CD1c-positive myeloid dendritic cell (primary cell): ENCODE results near the gene PHAX.
"Not testable (repeated sequence)": the region's sequence is repeated elsewhere in the genome, so short reads cannot be mapped to it uniquely, and the experiment has no call there.

Experiments used
- DNase-seq: peaks from one replicate; pipeline ENCODE4 v3.0.0-alpha.2; 2016; ENCODE audit errors: extremely low spot score

Gene PHAX

DNA sequence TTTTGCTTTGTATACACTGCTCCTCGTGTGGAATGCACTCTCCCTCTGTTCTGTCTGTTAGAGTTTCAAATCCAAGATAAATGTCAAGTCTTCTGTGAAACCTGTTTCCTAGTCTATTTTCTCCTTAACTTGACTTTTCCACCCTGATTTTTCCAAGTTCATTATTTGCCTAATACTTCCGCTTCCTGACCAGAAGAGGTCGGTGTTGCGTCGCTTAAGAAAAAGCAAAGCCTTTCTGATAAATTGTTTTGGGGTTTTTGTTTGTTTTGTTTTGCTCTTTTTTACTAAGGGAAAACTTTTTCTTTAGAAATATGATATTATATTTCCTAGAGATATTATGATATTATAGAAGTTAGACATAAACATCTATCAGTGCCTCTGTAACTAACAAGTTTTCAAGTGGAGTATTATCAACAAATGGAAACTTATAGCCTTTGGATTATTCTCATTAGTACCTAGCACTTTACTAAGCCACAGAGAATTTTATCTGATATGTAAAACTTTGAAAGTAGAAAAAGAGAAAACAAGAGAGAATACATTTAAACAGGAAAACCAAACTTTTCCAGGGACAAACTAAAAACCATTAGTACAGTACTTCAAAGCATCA is 55.8 kb downstream of the PHAX start:
- peak; percentile 66 for DNase-seq

DNA sequence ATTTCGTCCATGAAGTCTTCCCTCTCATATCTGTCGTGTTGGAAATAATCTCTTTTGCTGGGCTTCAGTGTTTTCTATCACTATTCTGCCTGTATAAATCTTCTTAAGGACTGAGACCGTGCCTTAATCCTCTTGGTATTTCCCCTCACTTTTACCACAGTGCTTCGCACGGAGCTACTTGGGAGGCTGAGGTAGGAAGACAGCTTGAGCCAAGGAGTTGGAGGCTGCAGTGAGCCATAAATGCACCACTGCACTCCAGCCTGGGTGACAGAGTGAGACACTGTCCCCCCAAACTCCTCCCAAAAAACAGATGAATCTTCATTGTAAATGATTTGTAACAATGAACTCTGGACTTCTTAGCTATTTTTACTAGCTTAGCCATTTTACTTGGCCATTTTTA is 57.8 kb downstream of the PHAX start:
- DNase-seq, result no peak

DNA sequence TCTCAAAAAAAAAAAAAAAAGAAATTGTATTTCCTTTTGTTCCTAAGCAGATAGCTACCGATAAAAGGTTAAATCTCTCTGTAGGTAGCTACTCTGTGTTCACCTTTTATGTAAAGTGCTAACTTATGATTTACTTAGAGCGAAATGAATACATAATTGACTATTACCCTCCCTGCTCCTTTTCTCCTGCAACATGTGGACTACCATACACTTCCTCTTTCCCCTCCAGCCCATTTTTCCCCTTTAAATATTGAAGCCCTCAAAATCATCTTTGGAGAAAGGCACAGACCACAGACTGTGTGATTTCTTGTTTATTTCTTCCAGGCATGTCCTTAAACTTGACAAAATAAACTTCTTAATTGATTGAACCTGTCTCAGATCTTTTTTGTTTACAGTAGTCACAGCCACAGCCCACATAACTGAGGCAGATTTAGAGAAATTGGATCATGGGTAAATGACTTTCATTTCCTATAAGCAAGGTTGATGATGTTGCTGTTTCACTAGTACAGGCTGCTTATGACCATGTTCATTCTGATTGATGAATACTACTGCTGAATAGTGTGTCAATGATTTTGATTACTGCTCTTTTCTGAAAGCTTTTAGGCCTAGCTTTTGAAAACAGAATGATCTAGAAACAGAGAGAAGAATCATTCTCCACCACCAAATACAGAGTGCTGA is 59.2 kb downstream of the PHAX start:
- peak; percentile 43 for DNase-seq

DNA sequence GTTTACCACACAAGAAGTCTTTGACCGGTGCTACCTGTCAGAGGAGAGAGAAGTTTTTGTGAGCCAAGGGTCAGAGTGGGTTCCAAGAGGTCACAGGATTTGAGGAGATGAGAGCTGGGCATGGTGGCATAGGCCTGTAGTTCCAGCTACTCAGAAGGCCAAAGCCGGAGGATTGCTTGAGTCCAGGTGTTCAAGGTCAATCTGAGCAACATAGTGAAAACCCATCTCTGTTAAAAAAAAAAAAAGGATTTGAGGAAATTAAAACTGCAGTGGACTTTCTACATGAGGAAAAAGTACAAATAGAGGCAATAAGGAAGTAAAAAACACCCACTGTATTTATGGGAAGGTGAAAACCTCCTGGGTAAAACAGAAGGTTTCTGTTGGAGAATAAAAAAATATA is 63.8 kb downstream of the PHAX start:
- no peak for DNase-seq

DNA sequence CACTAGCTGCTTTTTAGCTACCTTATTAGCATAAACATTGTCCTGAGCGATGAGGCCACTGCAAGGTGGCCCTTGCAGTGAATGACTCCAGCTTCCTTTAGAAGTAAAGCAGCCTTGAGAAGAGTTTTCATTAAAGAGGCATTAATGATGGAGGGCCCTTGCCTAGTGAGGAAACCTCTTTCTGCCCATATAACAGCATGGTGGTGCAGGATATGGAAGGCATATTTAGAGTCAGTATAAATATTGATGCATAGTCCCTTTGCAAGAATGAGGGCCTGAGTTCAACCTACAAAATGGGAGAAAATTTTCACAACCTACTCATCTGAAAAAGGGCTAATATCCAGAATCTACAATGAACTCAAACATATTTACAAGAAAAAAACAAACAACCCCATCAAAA is 69.4 kb downstream of the PHAX start:
- not testable (repeated sequence) for DNase-seq

DNA sequence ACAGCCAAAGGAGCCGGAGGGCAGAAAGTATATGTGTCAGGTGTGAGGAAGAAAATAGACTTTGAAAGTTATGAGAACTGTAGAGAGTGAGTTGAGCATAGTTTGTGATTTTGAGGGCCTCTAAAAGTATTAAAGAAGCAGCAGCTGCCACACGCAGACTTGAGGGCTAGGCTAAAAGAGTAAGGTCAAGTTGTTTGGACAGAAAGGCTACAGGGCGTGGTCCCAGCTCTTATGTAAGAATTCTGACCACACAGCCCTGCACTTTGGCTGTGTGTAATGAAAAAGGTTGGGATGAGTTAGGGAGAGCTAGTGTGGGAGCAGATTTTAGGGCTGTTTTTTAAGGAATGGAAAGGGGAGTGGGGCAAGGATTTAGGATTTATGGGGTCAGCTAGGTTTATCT is 70.9 kb downstream of the PHAX start:
- not testable (repeated sequence) for DNase-seq

DNA sequence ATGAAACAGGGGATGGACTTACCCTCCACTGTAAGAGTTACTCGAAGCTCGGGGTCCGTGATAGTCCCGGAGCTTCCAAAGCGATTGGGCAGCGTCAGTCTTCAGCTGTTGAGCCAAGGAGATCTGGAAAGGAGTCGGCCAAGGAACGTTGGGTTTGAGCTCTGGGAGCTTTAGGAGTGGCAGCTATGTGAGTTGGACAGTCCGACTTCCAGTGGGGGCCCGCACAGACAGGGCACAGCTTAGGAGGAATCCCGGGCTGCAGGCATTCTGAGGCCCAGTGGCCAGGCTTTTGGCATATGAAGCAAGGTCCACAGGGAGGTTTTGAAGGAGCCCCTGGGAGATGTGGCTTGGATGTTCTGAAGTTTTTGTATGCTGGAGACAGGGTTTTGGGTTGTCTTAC is 72.7 kb downstream of the PHAX start:
- no peak for DNase-seq

DNA sequence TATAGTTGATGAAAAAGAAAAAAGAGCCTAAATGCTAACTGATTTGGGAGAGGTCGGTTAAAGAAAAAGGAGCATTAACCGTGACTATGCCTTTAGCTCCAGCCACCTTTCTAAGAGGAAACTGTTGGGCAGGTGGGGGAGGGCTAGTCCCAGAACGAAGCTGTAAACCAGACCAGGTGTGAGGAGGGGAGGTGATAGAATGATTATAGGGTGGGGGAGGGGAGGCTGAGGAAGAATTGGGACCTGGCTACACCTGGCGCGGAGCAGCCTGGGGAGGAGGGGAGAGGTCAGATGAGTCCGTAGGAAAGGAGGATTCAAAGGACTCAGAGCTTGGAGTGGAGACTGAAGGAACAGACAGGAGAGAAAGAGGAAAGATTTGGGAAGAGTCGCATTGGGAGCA is 73.4 kb downstream of the PHAX start:
- DNase-seq, result no peak

DNA sequence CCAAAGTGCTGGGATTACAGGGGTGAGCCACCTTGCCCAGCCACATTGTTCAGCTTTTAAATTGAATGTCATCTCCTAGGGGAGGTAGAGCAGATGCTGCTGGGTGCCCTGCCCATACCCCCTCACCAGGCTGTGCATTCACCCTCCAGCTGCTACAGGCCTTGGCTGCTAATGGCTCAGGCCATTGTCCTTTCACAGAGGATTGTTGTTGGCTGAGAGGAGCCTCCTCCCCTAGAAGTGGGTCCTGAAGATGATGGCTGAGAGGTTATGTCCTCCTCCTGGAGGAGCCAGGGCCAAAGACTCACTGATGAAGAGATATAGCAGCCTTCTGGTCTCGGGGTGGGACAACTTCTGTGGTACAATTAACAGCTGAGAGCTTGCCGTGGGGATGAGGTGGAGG is 74.6 kb downstream of the PHAX start:
- no peak for DNase-seq

DNA sequence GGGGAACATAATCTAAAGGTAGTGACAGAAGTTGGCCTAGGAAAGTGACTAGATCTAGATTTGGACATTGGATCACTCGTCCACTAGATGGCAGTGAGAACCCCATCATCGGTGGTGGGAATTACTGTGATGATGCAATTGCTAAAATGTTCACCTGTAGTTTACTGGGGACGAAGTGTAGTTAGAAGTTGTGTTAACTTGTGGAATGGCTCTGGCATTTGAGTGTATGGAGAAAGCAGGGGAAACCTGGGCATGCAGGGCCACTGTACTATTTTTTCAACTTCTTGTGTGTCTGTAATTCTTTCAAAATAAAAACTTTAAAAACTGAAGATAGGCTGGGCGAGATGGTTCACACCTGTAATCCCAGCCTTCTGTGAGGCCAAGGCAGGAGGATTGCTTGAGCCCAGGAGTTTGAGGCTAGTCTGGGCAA is 75.5 kb downstream of the PHAX start:
- peak; percentile 78 for DNase-seq
